Posterior cingulate gyrus (tissue), 11 donors: ENCODE measurements around the gene BLOC1S3.
A peak's percentile ranks its signal among the peaks of the same experiment; 100 is the strongest.

Experiments
- DNase-seq, 10 donors: peaks; one replicate each; pipeline versions ENCODE4 v3.0.0 to v3.0.0-alpha.2; 2020 to 2021; ENCODE audit warnings: mixed read lengths in 3 of 10
- intact Hi-C: fragments of 100-400 bp; cut with DNase I; formaldehyde crosslinking; loops from one replicate; pipeline ENCODE4 v1.15.1; 2023

BLOC1S3 gene

GRCh38 chr19:45145270-45146189 is 33.1 kb upstream of the BLOC1S3 start:
- peak in 1 of 10 donors; percentile 84 for DNase-seq
- intact Hi-C loops, result no loop called here

GRCh38 chr19:45146251-45146650 is 32.3 kb upstream of the BLOC1S3 start:
- no peak for DNase-seq
- intact Hi-C loops, result no loop called here

GRCh38 chr19:45146741-45147205 is 31.8 kb upstream of the BLOC1S3 start:
- no peak for DNase-seq
- intact Hi-C loops, result no loop called here

GRCh38 chr19:45147835-45148676 is 30.5 kb upstream of the BLOC1S3 start:
- no peak for DNase-seq
- intact Hi-C loops, result no loop called here

GRCh38 chr19:45149129-45149528 is 29.5 kb upstream of the BLOC1S3 start:
- intact Hi-C loops, result no loop called here
- DNase-seq, result no peak

GRCh38 chr19:45150180-45150579 is 28.4 kb upstream of the BLOC1S3 start:
- intact Hi-C loops, result no loop called here
- no peak for DNase-seq

GRCh38 chr19:45150751-45151281 is 27.8 kb upstream of the BLOC1S3 start:
- intact Hi-C loops, result no loop called here
- no peak for DNase-seq

- no peak for DNase-seq
- intact Hi-C loops, result no loop called here
Observed at GRCh38 chr19:45151320-45151719, 27.3 kb upstream of the BLOC1S3 start.

- no peak for DNase-seq
- intact Hi-C loops, result no loop called here
Observed at GRCh38 chr19:45151821-45152503, 26.6 kb upstream of the BLOC1S3 start.

- intact Hi-C loops, result no loop called here
- DNase-seq, result peak in 8 of 10 donors; percentile 24 to 93 (median 42)
Observed at GRCh38 chr19:45152504-45153338, 25.9 kb upstream of the BLOC1S3 start.

GRCh38 chr19:45153339-45154063 is 25.1 kb upstream of the BLOC1S3 start:
- DNase-seq, result peak; percentile 40 to 94 (median 60)
- intact Hi-C loops, result no loop called here

GRCh38 chr19:45154064-45154827 is 24.3 kb upstream of the BLOC1S3 start:
- intact Hi-C loops, result no loop called here
- no peak for DNase-seq

GRCh38 chr19:45156011-45156630 is 22.5 kb upstream of the BLOC1S3 start:
- intact Hi-C loops, result no loop called here
- no peak for DNase-seq

GRCh38 chr19:45156751-45157150 is 21.8 kb upstream of the BLOC1S3 start:
- no peak for DNase-seq
- intact Hi-C loops, result no loop called here

GRCh38 chr19:45158503-45159209 is 19.9 kb upstream of the BLOC1S3 start:
- DNase-seq, result no peak
- intact Hi-C loops, result no loop called here

GRCh38 chr19:45159210-45159970 is 19.2 kb upstream of the BLOC1S3 start:
- no peak for DNase-seq
- intact Hi-C loops, result no loop called here
